ENCODE measurements around the gene SUDS3.

GRCh38 chr12:118354903-118355302 lies 21.5 kb upstream of the SUDS3 start:
- no peak for TF ChIP-seq CTCF (conservative IDR thresholded peaks at IDR 0.05; ENCODE audit: low read depth in 2 of 2)
- no peak for TF ChIP-seq REST (IDR thresholded peaks at IDR 0.05; ENCODE audit: unreplicated experiment)
- no peak for TF ChIP-seq EZH2phosphoT487 (IDR thresholded peaks at IDR 0.05; ENCODE audit: unreplicated experiment)
- no peak for TF ChIP-seq POLR2AphosphoS5 (IDR thresholded peaks at IDR 0.05; ENCODE audit: low read depth)
- TF ChIP-seq CREB1 (CRISPR knock-in tag; IDR thresholded peaks at IDR 0.05; ENCODE audit: low read depth): no peak

Data from GM23338 (cell line).